Mammary epithelial cell (primary cell): Measurements from ENCODE around the gene PDE3A.

Experiments used
- EZH2 ChIP-seq: IDR thresholded peaks from 2 replicates; pipeline ENCODE4 v1.6.1; 2012; ENCODE audit warnings: low read length, inconsistent platforms, borderline replicate concordance
- TF ChIP-seq, protein P1 (sequence below), 2 donors: IDR thresholded peaks in 1 of 2; conservative IDR thresholded peaks in 1 of 2; 2 replicates each; pipeline ENCODE4 v1.5.1; 2011 to 2012; ENCODE audit warnings: inconsistent platforms in 2 of 2, low read length in 2 of 2, mild to moderate bottlenecking in 2 of 2, control low read depth in 1 of 2, low read depth in 1 of 2; ENCODE audit not compliant: insufficient read depth in 1 of 2; ENCODE audit errors: extremely low read depth in 1 of 2

DNA sequence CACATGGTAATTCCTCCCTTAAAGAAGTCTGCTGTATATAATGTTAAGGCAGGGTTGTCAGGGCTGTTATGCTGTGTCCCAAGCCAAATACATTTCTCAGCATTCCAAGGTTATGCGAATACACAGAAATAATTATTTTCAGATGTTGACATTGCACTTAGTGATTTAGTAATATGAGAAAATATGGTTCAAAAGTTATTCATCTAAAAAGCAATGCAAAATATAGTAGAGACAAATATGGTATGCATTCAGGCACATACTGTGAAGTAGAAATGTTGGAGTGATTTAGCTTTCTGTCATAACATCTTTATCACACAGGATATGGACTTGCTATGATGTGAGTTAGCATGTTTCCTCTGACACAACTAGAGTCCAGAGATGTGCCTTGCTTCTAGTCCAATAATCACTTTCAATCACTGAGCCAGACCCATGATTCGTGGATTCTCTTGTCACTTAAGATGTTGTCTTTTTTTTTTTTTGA lies 70.0 kb downstream of the PDE3A start:
- TF ChIP-seq EZH2 = no peak
- TF ChIP-seq, protein P1, sequence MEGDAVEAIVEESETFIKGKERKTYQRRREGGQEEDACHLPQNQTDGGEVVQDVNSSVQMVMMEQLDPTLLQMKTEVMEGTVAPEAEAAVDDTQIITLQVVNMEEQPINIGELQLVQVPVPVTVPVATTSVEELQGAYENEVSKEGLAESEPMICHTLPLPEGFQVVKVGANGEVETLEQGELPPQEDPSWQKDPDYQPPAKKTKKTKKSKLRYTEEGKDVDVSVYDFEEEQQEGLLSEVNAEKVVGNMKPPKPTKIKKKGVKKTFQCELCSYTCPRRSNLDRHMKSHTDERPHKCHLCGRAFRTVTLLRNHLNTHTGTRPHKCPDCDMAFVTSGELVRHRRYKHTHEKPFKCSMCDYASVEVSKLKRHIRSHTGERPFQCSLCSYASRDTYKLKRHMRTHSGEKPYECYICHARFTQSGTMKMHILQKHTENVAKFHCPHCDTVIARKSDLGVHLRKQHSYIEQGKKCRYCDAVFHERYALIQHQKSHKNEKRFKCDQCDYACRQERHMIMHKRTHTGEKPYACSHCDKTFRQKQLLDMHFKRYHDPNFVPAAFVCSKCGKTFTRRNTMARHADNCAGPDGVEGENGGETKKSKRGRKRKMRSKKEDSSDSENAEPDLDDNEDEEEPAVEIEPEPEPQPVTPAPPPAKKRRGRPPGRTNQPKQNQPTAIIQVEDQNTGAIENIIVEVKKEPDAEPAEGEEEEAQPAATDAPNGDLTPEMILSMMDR (conservative IDR thresholded peaks at IDR 0.05 in 1 of 2, IDR thresholded peaks at IDR 0.05 in 1 of 2; ENCODE audit: extremely low read depth in 1 of 2, insufficient read depth in 1 of 2, low read depth in 1 of 2, low read length in 2 of 2) = no peak
